ENCODE results near the gene ATP6V0B.

The ATP6V0B gene

DNA sequence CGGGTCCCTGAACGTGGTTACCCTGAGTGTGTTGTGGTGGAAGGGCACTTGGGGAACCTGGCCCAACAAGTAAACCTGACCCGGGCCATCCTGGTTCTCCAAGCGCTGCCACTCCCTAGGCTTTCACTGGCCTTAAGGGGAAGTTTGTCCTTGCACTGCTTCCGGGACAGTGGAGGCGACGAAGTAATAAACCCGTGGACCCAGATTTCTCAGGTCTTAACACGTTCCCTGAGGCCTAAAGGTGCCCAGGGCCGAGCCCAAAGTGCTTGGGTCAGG lies 16.4 kb downstream of the ATP6V0B start:
- H3K27ac ChIP-seq (replicated peaks) = peak overlapping the region; percentile 37
- no peak for TF ChIP-seq CTCF (IDR thresholded peaks at IDR 0.05; ENCODE audit: insufficient read depth, low read length)
- peak; percentile 37; the same call in 1 of the 2 replicates for TF ChIP-seq POLR2AphosphoS5 (IDR thresholded peaks at IDR 0.05; ENCODE audit: low read depth)

GRCh38 chr1:43991476-43992231 lies 16.9 kb downstream of the ATP6V0B start, which contains the start of gene CCDC24:
CCDC24 (plus strand) TSS chr1:43991599; CDS start chr1:43991879, 280 bp downstream.
- peak; percentile 74 for DNase-seq (ENCODE audit: low read depth in 1 of 2, low spot score in 1 of 2)
- Histone ChIP-seq H3K27me3 (ENCODE audit: insufficient read depth, poor library complexity, severe bottlenecking) (no peaks in the 10 kb centered on the region), H3K27ac (replicated peaks) (peak within 1 kb of the TSS; percentile 37), H3K4me3 (replicated peaks; ENCODE audit: insufficient read depth, low read length) (peak within 1 kb of the TSS; percentile 82)
- TF ChIP-seq GABPA (IDR thresholded peaks at IDR 0.05; ENCODE audit: low read depth) (peak; percentile 63), SPI1 (IDR thresholded peaks at IDR 0.05; ENCODE audit: borderline replicate concordance, low read depth) (no peak)

More for the DNA sequence above, 16.4 kb downstream of the ATP6V0B start:
- peak overlapping the region; percentile 82 for H3K4me3 ChIP-seq (replicated peaks; ENCODE audit: insufficient read depth, low read length)
- no peaks in the 10 kb centered on the region for H3K27me3 ChIP-seq (ENCODE audit: insufficient read depth, poor library complexity, severe bottlenecking)
- no peak for DNase-seq (ENCODE audit: low read depth in 1 of 2, low spot score in 1 of 2)

DNA sequence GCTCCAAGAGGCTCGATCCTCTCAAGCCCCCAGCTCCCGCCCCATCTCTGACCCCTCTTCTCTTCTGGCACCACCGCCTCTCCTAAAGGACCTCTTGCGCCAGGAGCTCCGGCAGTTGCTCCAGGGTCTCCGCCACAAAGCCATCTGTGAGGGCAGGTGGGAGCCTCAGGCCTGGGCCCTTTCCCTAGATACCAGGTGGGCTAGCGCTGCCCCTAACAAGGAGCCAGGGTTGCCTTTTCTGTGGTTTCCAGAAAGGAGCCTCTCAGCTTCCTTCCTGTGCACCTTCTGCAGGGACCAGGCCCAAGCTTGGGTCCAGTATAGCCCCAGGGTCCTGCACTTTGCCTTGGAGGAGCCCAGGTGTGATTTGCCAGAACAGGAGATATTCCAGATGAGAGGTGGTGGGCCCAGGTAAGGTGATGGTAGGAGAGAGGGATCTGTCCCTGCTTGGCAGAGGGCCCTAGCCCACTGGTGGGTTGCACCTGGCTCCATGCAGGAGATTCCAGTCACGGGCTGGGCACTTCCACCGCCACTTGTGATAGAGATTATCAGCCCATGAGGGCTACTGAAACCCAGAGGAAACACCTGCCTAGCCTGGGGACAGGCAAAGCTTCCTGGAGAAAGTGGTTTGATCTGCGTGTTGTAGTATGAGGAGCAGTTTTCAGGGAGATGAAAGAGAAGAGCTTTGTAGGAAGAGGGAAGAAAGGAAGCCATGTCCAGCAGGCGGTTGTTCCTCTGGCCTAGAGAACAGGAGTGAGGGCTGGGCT lies 17.7 kb downstream of the ATP6V0B start:
- TF ChIP-seq REST (IDR thresholded peaks at IDR 0.05; ENCODE audit: insufficient replicate concordance, low read depth) (no peak), POLR2AphosphoS5 (IDR thresholded peaks at IDR 0.05; ENCODE audit: low read depth) (no peak), SPI1 (IDR thresholded peaks at IDR 0.05; ENCODE audit: borderline replicate concordance, low read depth) (no peak)
- no peak for DNase-seq (ENCODE audit: low read depth in 1 of 2, low spot score in 1 of 2)
- peak overlapping the region; percentile 82 for H3K4me3 ChIP-seq (replicated peaks; ENCODE audit: insufficient read depth, low read length)
- no peak overlapping the region for H3K27ac ChIP-seq (replicated peaks)
- H3K27me3 ChIP-seq (ENCODE audit: insufficient read depth, poor library complexity, severe bottlenecking) = no peaks in the 10 kb centered on the region

DNA sequence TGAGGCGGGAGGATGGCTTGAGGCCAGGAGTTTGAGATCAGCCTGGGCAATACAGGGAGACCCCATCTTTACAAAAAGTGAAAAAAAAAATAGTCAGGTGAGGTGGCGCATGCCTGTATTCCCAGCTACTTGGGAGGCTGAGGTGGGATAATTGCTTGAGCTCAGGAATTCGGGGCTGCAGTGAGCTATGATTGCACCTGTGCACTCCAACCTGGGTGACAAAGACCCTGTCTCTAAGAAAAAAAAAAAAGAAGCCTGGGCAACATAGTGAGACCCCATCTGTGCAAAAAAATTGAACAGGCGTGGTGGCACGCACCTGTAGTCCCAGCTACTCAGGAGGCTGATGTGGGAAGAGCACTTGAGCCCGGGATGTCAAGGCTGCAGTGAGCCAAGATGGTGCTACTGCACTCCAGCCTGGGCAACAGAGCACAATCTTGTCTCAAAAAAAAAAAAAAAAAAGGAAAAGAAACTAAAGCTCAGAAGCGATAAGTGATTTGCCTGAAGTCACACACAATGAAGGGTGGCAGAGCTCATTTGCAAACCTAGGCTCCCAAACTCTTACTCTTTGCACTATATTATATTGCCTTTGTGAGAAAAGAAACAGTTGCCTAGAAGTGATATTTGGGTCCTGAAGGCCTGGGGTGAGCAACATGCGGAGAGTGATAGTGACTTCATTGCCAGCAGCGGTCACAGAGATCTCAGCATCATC lies 18.6 kb downstream of the ATP6V0B start:
- DNase-seq (ENCODE audit: low read depth in 1 of 2, low spot score in 1 of 2) = no peak
- Histone ChIP-seq H3K27ac (replicated peaks) (no peak overlapping the region), H3K4me3 (replicated peaks; ENCODE audit: insufficient read depth, low read length) (no peak overlapping the region), H3K27me3 (ENCODE audit: insufficient read depth, poor library complexity, severe bottlenecking) (no peaks in the 10 kb centered on the region)
- TF ChIP-seq SPI1 (IDR thresholded peaks at IDR 0.05; ENCODE audit: borderline replicate concordance, low read depth) (no peak), CTCF (IDR thresholded peaks at IDR 0.05; ENCODE audit: insufficient read depth, low read length) (no peak), POLR2AphosphoS5 (IDR thresholded peaks at IDR 0.05; ENCODE audit: low read depth) (no peak), GABPA (IDR thresholded peaks at IDR 0.05; ENCODE audit: low read depth) (no peak), REST (IDR thresholded peaks at IDR 0.05; ENCODE audit: insufficient replicate concordance, low read depth) (no peak)
